Effector memory CD8-positive, alpha-beta T cell (primary cell): Measurements from ENCODE around the gene ASCC3.

Source experiments
- ATAC-seq: fragments of 150-1000 bp; cut with Tn5 transposase; replicated peaks from 2 replicates; pipeline ENCODE4 v1.10.0; 2021; ENCODE audit warnings: mild to moderate bottlenecking, moderate library complexity
- DNase-seq, 3 experiments: peaks; one replicate each; pipeline ENCODE4 v3.0.0; 2021
- H3K27ac Mint-ChIP-seq, 2 donors: one replicate each; pipeline ENCODE4 v1.8.0; 2022; ENCODE audit warnings: mild to moderate bottlenecking in 2 of 2, mixed read lengths in 2 of 2, moderate library complexity in 2 of 2
- H3K27me3 Mint-ChIP-seq, 2 donors: one replicate each; pipeline ENCODE4 v1.8.0; 2022; ENCODE audit warnings: mixed read lengths in 2 of 2
- H3K36me3 Mint-ChIP-seq: one replicate; pipeline ENCODE4 v1.8.0; 2022; ENCODE audit warnings: mild to moderate bottlenecking, moderate library complexity, mixed read lengths; ENCODE audit not compliant: insufficient read depth
- H3K4me1 Mint-ChIP-seq, 2 donors: one replicate each; pipeline ENCODE4 v1.8.0; 2022; ENCODE audit warnings: low read depth in 2 of 2, mixed read lengths in 2 of 2
- H3K4me3 Mint-ChIP-seq, 2 donors: one replicate each; pipeline ENCODE4 v1.8.0; 2022; ENCODE audit warnings: mild to moderate bottlenecking in 2 of 2, mixed read lengths in 2 of 2, moderate library complexity in 2 of 2
- H3K9me3 Mint-ChIP-seq, 2 donors: one replicate each; pipeline ENCODE4 v1.8.0; 2022; ENCODE audit warnings: mixed read lengths in 2 of 2
- total RNA-seq, 9 experiments: gene quantifications; one replicate each; lab custom pipeline; 2026; lab: John Stamatoyannopoulos, UW

The ASCC3 gene
- total RNA-seq, result 129 to 290 (median 182) reads per million in 9 experiments

GRCh38 chr6:100880853-100881706 is at the start of gene ASCC3:
Gene ASCC3 (minus strand): TSS chr6:100881329. CDS start chr6:100867997, 13,332 bp downstream.
- Mint-ChIP-seq H3K36me3 (peaks cover 5% of the 10 kb centered on the region), H3K4me3 (peak within 1 kb of the TSS; percentile 97 to 100), H3K4me1 (peaks cover 22 to 28% of the 10 kb centered on the region in 2 donors), H3K9me3 (no peaks in the 10 kb centered on the region), H3K27ac (peak within 1 kb of the TSS; percentile 98 to 100), H3K27me3 (no peaks in the 10 kb centered on the region)
- peak; percentile 84 to 86 (median 84) for DNase-seq
- ATAC-seq, result peak; percentile 93

GRCh38 chr6:100925749-100926148 is 44.6 kb upstream of the ASCC3 start:
- ATAC-seq (no peak), DNase-seq (no peak)
- H3K36me3 Mint-ChIP-seq, result no peaks in the 10 kb centered on the region
- no peaks in the 10 kb centered on the region for H3K4me1 Mint-ChIP-seq
- H3K27me3 Mint-ChIP-seq, result peaks cover 6 to 23% of the 10 kb centered on the region in 2 donors
- H3K4me3 Mint-ChIP-seq, result no peak overlapping the region
- H3K27ac Mint-ChIP-seq, result no peak overlapping the region
- H3K9me3 Mint-ChIP-seq, result no peaks in the 10 kb centered on the region

GRCh38 chr6:100924534-100925227 is 43.6 kb upstream of the ASCC3 start:
- ATAC-seq (no peak), DNase-seq (no peak)
- no peaks in the 10 kb centered on the region for H3K36me3 Mint-ChIP-seq
- no peaks in the 10 kb centered on the region for H3K4me1 Mint-ChIP-seq
- no peak overlapping the region for H3K4me3 Mint-ChIP-seq
- H3K27me3 Mint-ChIP-seq, result peaks cover 12 to 23% of the 10 kb centered on the region in 2 donors
- H3K9me3 Mint-ChIP-seq, result no peaks in the 10 kb centered on the region
- H3K27ac Mint-ChIP-seq, result no peak overlapping the region

GRCh38 chr6:100923481-100924165 is 42.5 kb upstream of the ASCC3 start:
- Mint-ChIP-seq H3K4me1 (no peaks in the 10 kb centered on the region), H3K27me3 (peaks cover 12 to 26% of the 10 kb centered on the region in 2 donors), H3K9me3 (no peaks in the 10 kb centered on the region), H3K36me3 (no peaks in the 10 kb centered on the region), H3K4me3 (no peak overlapping the region), H3K27ac (no peak overlapping the region)
- ATAC-seq (no peak), DNase-seq (no peak)

- no peak for DNase-seq
- no peak overlapping the region for H3K4me3 Mint-ChIP-seq
- H3K9me3 Mint-ChIP-seq, result no peaks in the 10 kb centered on the region
Observed at GRCh38 chr6:100920028-100920605, 39.0 kb upstream of the ASCC3 start.

GRCh38 chr6:100918152-100918551 is 37.0 kb upstream of the ASCC3 start:
- no peak for ATAC-seq

More at GRCh38 chr6:100920028-100920605, 39.0 kb upstream of the ASCC3 start:
- Mint-ChIP-seq H3K4me1 (no peaks in the 10 kb centered on the region), H3K27ac (no peak overlapping the region), H3K27me3 (peaks cover 12 to 35% of the 10 kb centered on the region in 2 donors), H3K36me3 (no peaks in the 10 kb centered on the region)
- no peak for ATAC-seq

GRCh38 chr6:100915876-100916275 is 34.7 kb upstream of the ASCC3 start:
- H3K27me3 Mint-ChIP-seq, result peaks cover 29 to 35% of the 10 kb centered on the region in 2 donors
- H3K9me3 Mint-ChIP-seq, result no peaks in the 10 kb centered on the region
- no peak overlapping the region for H3K27ac Mint-ChIP-seq
- ATAC-seq, result no peak
- no peaks in the 10 kb centered on the region for H3K36me3 Mint-ChIP-seq
- no peak for DNase-seq
- H3K4me1 Mint-ChIP-seq, result no peaks in the 10 kb centered on the region
- H3K4me3 Mint-ChIP-seq, result no peak overlapping the region

More at GRCh38 chr6:100918152-100918551, 37.0 kb upstream of the ASCC3 start:
- H3K27ac Mint-ChIP-seq, result no peak overlapping the region
- DNase-seq, result no peak
- H3K9me3 Mint-ChIP-seq, result no peaks in the 10 kb centered on the region
- H3K4me1 Mint-ChIP-seq, result no peaks in the 10 kb centered on the region
- no peaks in the 10 kb centered on the region for H3K36me3 Mint-ChIP-seq
- peaks cover 21 to 37% of the 10 kb centered on the region in 2 donors for H3K27me3 Mint-ChIP-seq
- H3K4me3 Mint-ChIP-seq, result no peak overlapping the region

- Mint-ChIP-seq H3K9me3 (no peaks in the 10 kb centered on the region), H3K27ac (no peak overlapping the region), H3K36me3 (no peaks in the 10 kb centered on the region), H3K4me1 (no peaks in the 10 kb centered on the region), H3K4me3 (no peak overlapping the region), H3K27me3 (peaks cover 23 to 36% of the 10 kb centered on the region in 2 donors)
- DNase-seq (no peak), ATAC-seq (no peak)
Observed at GRCh38 chr6:100913400-100914276, 32.5 kb upstream of the ASCC3 start.

GRCh38 chr6:100906325-100906724 is 25.2 kb upstream of the ASCC3 start:
- H3K4me3 Mint-ChIP-seq, result no peak overlapping the region
- H3K4me1 Mint-ChIP-seq, result no peaks in the 10 kb centered on the region
- no peak for ATAC-seq
- no peak for DNase-seq
- H3K27me3 Mint-ChIP-seq, result peaks cover 0 to 8% of the 10 kb centered on the region in 2 donors
- H3K27ac Mint-ChIP-seq, result no peak overlapping the region
- no peaks in the 10 kb centered on the region for H3K36me3 Mint-ChIP-seq
- H3K9me3 Mint-ChIP-seq, result no peaks in the 10 kb centered on the region

GRCh38 chr6:100905067-100905466 is 23.9 kb upstream of the ASCC3 start:
- DNase-seq, result no peak
- no peak overlapping the region for H3K27ac Mint-ChIP-seq
- no peaks in the 10 kb centered on the region for H3K27me3 Mint-ChIP-seq
- H3K4me1 Mint-ChIP-seq, result no peaks in the 10 kb centered on the region
- no peaks in the 10 kb centered on the region for H3K9me3 Mint-ChIP-seq
- ATAC-seq, result no peak
- H3K36me3 Mint-ChIP-seq, result no peaks in the 10 kb centered on the region
- no peak overlapping the region for H3K4me3 Mint-ChIP-seq

GRCh38 chr6:100904316-100904715 is 23.2 kb upstream of the ASCC3 start:
- Mint-ChIP-seq H3K27me3 (no peaks in the 10 kb centered on the region), H3K36me3 (no peaks in the 10 kb centered on the region), H3K4me3 (no peak overlapping the region), H3K27ac (no peak overlapping the region), H3K4me1 (no peaks in the 10 kb centered on the region), H3K9me3 (no peaks in the 10 kb centered on the region)
- ATAC-seq, result no peak
- DNase-seq, result no peak

GRCh38 chr6:100901582-100901981 is 20.5 kb upstream of the ASCC3 start:
- Mint-ChIP-seq H3K4me3 (no peak overlapping the region), H3K27me3 (no peaks in the 10 kb centered on the region), H3K4me1 (no peaks in the 10 kb centered on the region), H3K36me3 (no peaks in the 10 kb centered on the region), H3K9me3 (no peaks in the 10 kb centered on the region), H3K27ac (no peak overlapping the region)
- DNase-seq (no peak), ATAC-seq (no peak)
